Upper lobe of left lung (tissue), 6 donors: ENCODE results near the gene EMID1. TPM values are rescaled to one million over a fixed set of nuclear protein-coding genes. Genes with fewer than 3 reads are reported as not detected.
A peak's percentile ranks its signal among the peaks of the same experiment; 100 is the strongest.

Experiments used
- ATAC-seq, 2 donors: fragments of 200-7000 bp; cut with Tn5 transposase; one replicate each; pipeline ENCODE4 v1.9.1; 2022; ENCODE audit warnings: mild to moderate bottlenecking in 2 of 2, moderate library complexity in 2 of 2; ENCODE audit not compliant: low FRiP score in 2 of 2
- DNase-seq, 2 donors: peaks; one replicate each; pipeline ENCODE4 v3.0.0-alpha.2; 2019 to 2020
- H3K27ac ChIP-seq, 4 donors: fragments of 200-600 bp; sonication (generic); one replicate each; pipeline ENCODE4 v1.5.1; 2016 to 2019
- H3K27me3 ChIP-seq, 4 donors: fragments of 200-600 bp; sonication (generic); one replicate each; pipeline ENCODE4 v1.5.1; 2017 to 2019
- H3K36me3 ChIP-seq, 4 donors: fragments of 200-600 bp; sonication (generic); one replicate each; pipeline ENCODE4 v1.5.1; 2016 to 2019
- H3K4me1 ChIP-seq, 4 donors: fragments of 200-600 bp; sonication (generic); one replicate each; pipeline ENCODE4 v1.5.1; 2018 to 2019
- H3K4me3 ChIP-seq, 4 donors: fragments of 200-600 bp; sonication (generic); one replicate each; pipeline ENCODE4 v1.5.1; 2017 to 2019; ENCODE audit warnings: mild to moderate bottlenecking in 2 of 4, moderate library complexity in 1 of 4
- H3K9me3 ChIP-seq, 4 donors: fragments of 200-600 bp; sonication (generic); one replicate each; pipeline ENCODE4 v1.5.1; 2018 to 2019
- CTCF ChIP-seq, 6 experiments: fragments of 450-650 bp in 4 of 6; fragments of 200-600 bp in 2 of 6; sonication (generic) in 2 of 6; IDR thresholded peaks; one replicate each; pipeline ENCODE4 v1.5.1; 2016 to 2019; ENCODE audit warnings: antibody characterized with exemption in 6 of 6
- EP300 ChIP-seq, 4 donors: sonication (generic); formaldehyde crosslinking; IDR thresholded peaks; one replicate each; pipeline ENCODE4 v1.5.1; 2017; ENCODE audit warnings: antibody characterized with exemption in 4 of 4, control low read depth in 2 of 4
- POLR2A ChIP-seq, 4 donors: fragments of 450-650 bp; IDR thresholded peaks; one replicate each; pipeline ENCODE4 v1.5.1; 2016 to 2017; ENCODE audit warnings: antibody characterized with exemption in 4 of 4, mild to moderate bottlenecking in 2 of 4
- POLR2AphosphoS5 ChIP-seq, 2 donors: sonication (generic); formaldehyde crosslinking; IDR thresholded peaks; one replicate each; pipeline ENCODE4 v1.5.1; 2017; ENCODE audit warnings: antibody characterized with exemption in 2 of 2
- WGBS, 2 donors: methylation state at CpG; one replicate each; pipeline ENCODE4 v1.1.5; 2017 to 2018; 5-methylcytosine and 5-hydroxymethylcytosine counted together
- total RNA-seq, 6 donors: library from RNA; depleted of rRNA in 4 of 6; stranded (reverse); fragments of >200 nt in 4 of 6; gene quantifications; one replicate each; pipeline versions ENCODE4 v1.1.0 to v1.2.1, GENCODE V29; 2016 to 2021
- donor health status: DM: no; HTN: no; CAD: no; lungs with moderate emphysema.
- donor health status: DM: no; HTN: yes; CAD: no; lungs with severe emphysema.

Gene EMID1
- total RNA-seq, 6 donors from 2014 or later: 2.1 to 31.6 (median 8.4) TPM

DNA sequence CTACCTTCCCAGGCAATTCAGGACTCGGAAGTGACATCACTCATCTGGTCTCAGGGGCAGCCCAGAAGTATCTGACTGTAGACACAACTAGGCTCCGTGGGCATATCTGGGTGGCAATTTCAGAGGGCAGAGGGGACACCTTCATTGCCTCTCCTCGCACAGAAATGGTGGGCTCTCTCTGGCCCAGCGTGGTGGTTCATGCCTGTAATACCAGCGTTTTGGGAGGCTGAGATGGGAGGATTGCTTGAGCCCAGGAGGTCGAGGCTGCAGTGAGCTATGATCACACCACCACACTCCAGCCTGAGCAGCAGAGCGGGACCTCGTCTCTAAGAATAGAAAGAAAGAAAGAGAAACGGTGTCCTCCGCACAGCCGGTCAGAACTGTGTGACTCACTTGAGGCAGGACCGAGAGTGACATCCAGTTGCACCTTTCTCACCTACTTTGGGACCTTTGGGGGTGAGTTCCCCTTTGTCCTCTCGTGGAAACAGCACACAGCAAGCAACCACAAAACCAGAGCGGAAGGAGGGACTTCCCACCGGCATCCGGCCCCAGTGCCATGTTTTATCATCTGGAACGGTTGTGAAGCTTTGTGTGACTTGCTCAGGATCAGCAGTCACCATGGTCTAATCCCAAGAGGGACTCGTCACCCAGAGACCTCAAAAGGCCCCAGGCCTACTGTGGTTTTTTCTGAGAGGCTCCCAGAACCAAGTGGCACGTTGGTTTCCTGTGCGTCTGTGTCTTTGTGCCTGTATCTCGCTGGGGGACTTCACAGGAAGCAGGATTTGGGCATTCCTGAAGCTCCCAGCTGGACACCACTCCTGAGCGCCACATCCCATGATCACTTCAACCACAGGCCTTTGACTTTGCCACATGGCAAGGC lies 38.4 kb upstream of the EMID1 start:
- Histone ChIP-seq H3K27ac (no peak overlapping the region), H3K4me1 (no peaks in the 10 kb centered on the region), H3K9me3 (no peaks in the 10 kb centered on the region), H3K36me3 (no peaks in the 10 kb centered on the region), H3K27me3 (no peaks in the 10 kb centered on the region), H3K4me3 (no peak overlapping the region)
- ATAC-seq (no peak), DNase-seq (no peak)
- TF ChIP-seq EP300 (IDR thresholded peaks at IDR 0.05): no peak
- TF ChIP-seq CTCF (IDR thresholded peaks at IDR 0.05): no peak
- TF ChIP-seq POLR2A (IDR thresholded peaks at IDR 0.05): no peak
- TF ChIP-seq POLR2AphosphoS5 (IDR thresholded peaks at IDR 0.05): no peak
- 71% methylated on average over 18 to 22 of the region's 22 CpGs for WGBS, 2 donors

GRCh38 chr22:29171721-29172120 lies 34.0 kb upstream of the EMID1 start:
- no peaks in the 10 kb centered on the region for H3K36me3 ChIP-seq
- H3K27me3 ChIP-seq: no peaks in the 10 kb centered on the region
- peak in 1 of 2 donors; percentile 54 for DNase-seq
- no peak overlapping the region for H3K4me3 ChIP-seq
- peaks cover 10 to 15% (median 12%) of the 10 kb centered on the region in 4 donors for H3K9me3 ChIP-seq
- peak in 1 of 2 donors; percentile 11 for ATAC-seq
- H3K27ac ChIP-seq: no peak overlapping the region
- TF ChIP-seq POLR2AphosphoS5 (IDR thresholded peaks at IDR 0.05) (no peak), EP300 (IDR thresholded peaks at IDR 0.05) (no peak), CTCF (IDR thresholded peaks at IDR 0.05) (no peak), POLR2A (IDR thresholded peaks at IDR 0.05) (no peak)
- WGBS, 2 donors: 81 to 86% methylated on average over 1 to 10 of the region's 10 CpGs
- H3K4me1 ChIP-seq: no peaks in the 10 kb centered on the region

DNA sequence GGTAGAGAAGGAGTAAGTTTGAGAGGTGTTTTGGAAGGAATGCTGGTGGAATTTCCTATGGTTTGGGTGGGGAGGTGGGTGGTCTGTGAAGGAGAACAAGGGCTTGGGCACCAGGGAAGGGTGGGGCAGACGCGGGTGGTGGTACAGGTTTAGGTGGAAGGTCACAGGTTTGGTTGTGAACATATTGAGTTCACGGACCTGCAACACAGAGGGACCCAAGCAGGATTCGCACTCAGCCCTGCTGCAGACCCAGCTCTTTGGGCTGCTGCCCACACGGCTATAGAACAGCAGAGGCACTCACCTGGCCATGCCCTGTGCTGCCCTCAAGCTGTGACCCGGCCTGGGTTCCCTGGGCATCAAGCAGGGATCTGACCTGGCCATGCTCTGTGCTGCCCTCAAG lies 33.5 kb upstream of the EMID1 start:
- no peak overlapping the region for H3K4me3 ChIP-seq
- peaks cover 10 to 15% (median 12%) of the 10 kb centered on the region in 4 donors for H3K9me3 ChIP-seq
- H3K27me3 ChIP-seq: no peaks in the 10 kb centered on the region
- H3K4me1 ChIP-seq: no peaks in the 10 kb centered on the region
- DNase-seq (no peak), ATAC-seq (peak in 1 of 2 donors; percentile 13)
- no peaks in the 10 kb centered on the region for H3K36me3 ChIP-seq
- TF ChIP-seq POLR2AphosphoS5 (IDR thresholded peaks at IDR 0.05) (no peak), CTCF (IDR thresholded peaks at IDR 0.05) (no peak), POLR2A (IDR thresholded peaks at IDR 0.05) (no peak), EP300 (IDR thresholded peaks at IDR 0.05) (no peak)
- H3K27ac ChIP-seq: no peak overlapping the region
- 88 to 89% methylated on average over 5 to 6 of the region's 6 CpGs for WGBS, 2 donors

DNA sequence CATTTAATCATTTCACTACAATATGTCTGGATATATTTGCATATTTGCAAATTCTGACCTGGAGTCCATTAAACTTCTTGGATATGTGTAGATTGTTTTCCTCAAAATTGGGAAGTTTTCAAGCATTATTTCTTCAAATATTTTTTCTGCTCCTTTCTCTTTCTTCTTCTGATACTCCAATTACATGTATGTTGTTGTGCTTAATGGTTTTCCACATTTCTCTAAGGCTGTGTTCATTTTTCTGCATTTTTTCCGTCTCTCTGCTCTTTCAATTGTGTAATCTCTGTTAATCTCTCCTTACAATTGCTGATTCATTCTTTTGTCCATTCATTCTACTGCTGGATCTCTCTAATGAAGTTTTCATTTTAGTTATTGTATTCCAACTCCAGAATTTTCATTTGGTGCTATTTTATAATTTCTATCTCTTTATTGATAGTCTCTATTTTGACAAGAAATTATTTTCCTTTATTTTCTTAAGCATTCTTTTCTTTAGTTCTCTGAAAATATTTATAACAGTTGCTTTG lies 30.3 kb upstream of the EMID1 start:
- no peaks in the 10 kb centered on the region for H3K4me1 ChIP-seq
- no peaks in the 10 kb centered on the region for H3K36me3 ChIP-seq
- peaks cover 10 to 15% (median 12%) of the 10 kb centered on the region in 4 donors for H3K9me3 ChIP-seq
- H3K4me3 ChIP-seq: no peak overlapping the region
- TF ChIP-seq EP300 (IDR thresholded peaks at IDR 0.05) (no peak), CTCF (IDR thresholded peaks at IDR 0.05) (no peak), POLR2AphosphoS5 (IDR thresholded peaks at IDR 0.05) (no peak), POLR2A (IDR thresholded peaks at IDR 0.05) (no peak)
- no peak overlapping the region for H3K27ac ChIP-seq
- no peaks in the 10 kb centered on the region for H3K27me3 ChIP-seq
- DNase-seq (no peak), ATAC-seq (no peak)
- 87 to 92% methylated on average over 1 of the region's 1 CpG for WGBS, 2 donors
